Right atrium auricular region (tissue), 2 donors: Measurements from ENCODE around the gene PLXNB3. TPM values are rescaled to one million over a fixed set of nuclear protein-coding genes. Genes with fewer than 3 reads are reported as not detected.

Experiments
- DNase-seq: peaks from one replicate; pipeline ENCODE4 v3.0.0-alpha.2; 2019; ENCODE audit warnings: low spot score
- H3K27ac ChIP-seq, 2 donors: fragments of 200-600 bp; sonication (generic); 1 replicate in 1 of 2; 2 replicates in 1 of 2; pipeline ENCODE4 v1.5.1; 2016 to 2019
- H3K27me3 ChIP-seq, 2 donors: fragments of 200-600 bp; sonication (generic); one replicate each; pipeline versions ENCODE4 v1.5.1 to v1.6.0; 2017 to 2019
- H3K36me3 ChIP-seq: fragments of 200-600 bp; sonication (generic); one replicate; pipeline ENCODE4 v1.5.1; 2016
- H3K4me1 ChIP-seq, 2 donors: fragments of 200-600 bp; sonication (generic); one replicate each; pipeline versions ENCODE4 v1.5.1 to v1.6.0; 2017 to 2019
- H3K4me3 ChIP-seq, 2 donors: fragments of 200-600 bp; sonication (generic); 1 replicate in 1 of 2; 2 replicates in 1 of 2; pipeline ENCODE4 v1.5.1; 2017 to 2019; ENCODE audit warnings: mild to moderate bottlenecking in 1 of 2, moderate library complexity in 1 of 2
- H3K9me3 ChIP-seq, 2 donors: fragments of 200-600 bp; sonication (generic); one replicate each; pipeline ENCODE4 v1.5.1; 2019
- total RNA-seq, 2 donors: library from RNA; depleted of rRNA; stranded (reverse); fragments of >200 nt; gene quantifications; one replicate each; pipeline ENCODE4 v1.1.0, GENCODE V29; 2016
- TF ChIP-seq, protein P1 (sequence below), 2 donors: fragments of 200-600 bp; sonication (generic); IDR thresholded peaks; one replicate each; pipeline ENCODE4 v1.5.1; 2019; ENCODE audit warnings: antibody characterized with exemption in 2 of 2

PLXNB3 gene
- total RNA-seq, 2 donors from 2014 or later = 5.6 to 8.2 TPM

GRCh38 chrX:153801669-153802068, 37.6 kb downstream of the PLXNB3 start:
- no peaks in the 10 kb centered on the region for H3K4me1 ChIP-seq
- no peaks in the 10 kb centered on the region for H3K27me3 ChIP-seq
- H3K36me3 ChIP-seq = peaks cover 4% of the 10 kb centered on the region
- no peak overlapping the region for H3K4me3 ChIP-seq
- H3K27ac ChIP-seq = no peak overlapping the region
- TF ChIP-seq, protein P1, sequence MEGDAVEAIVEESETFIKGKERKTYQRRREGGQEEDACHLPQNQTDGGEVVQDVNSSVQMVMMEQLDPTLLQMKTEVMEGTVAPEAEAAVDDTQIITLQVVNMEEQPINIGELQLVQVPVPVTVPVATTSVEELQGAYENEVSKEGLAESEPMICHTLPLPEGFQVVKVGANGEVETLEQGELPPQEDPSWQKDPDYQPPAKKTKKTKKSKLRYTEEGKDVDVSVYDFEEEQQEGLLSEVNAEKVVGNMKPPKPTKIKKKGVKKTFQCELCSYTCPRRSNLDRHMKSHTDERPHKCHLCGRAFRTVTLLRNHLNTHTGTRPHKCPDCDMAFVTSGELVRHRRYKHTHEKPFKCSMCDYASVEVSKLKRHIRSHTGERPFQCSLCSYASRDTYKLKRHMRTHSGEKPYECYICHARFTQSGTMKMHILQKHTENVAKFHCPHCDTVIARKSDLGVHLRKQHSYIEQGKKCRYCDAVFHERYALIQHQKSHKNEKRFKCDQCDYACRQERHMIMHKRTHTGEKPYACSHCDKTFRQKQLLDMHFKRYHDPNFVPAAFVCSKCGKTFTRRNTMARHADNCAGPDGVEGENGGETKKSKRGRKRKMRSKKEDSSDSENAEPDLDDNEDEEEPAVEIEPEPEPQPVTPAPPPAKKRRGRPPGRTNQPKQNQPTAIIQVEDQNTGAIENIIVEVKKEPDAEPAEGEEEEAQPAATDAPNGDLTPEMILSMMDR (IDR thresholded peaks at IDR 0.05) = no peak
- DNase-seq = no peak
- H3K9me3 ChIP-seq = peaks cover 0 to 4% of the 10 kb centered on the region in 2 donors

DNA sequence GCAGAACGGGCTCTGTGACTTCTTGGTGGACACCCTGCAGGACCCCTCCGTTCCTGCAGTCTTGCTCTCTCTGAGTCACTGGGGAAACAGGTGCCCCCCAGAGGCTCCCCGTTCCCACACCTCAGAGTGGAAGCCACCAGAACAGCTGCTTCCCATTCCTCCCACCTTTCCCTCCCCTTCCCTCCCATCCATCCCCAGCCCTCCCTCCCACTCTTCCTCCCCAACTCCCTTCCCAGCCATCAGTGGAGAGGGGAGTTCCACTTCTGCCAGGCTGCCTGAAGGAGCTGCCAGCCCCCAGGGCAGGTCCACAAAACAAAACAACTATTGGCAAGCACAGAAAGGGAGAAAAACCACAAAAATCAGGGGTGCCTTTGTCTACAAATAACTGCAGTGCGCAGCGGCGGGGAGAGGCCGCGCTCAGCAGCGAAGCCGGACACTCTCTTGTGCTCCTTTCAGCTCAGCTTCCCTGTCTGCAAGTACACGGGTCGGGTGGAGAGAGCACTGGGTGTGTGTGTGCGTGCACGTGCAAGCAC, 38.5 kb downstream of the PLXNB3 start:
- Histone ChIP-seq H3K36me3 (peaks cover 4% of the 10 kb centered on the region), H3K27ac (no peak overlapping the region), H3K4me3 (no peak overlapping the region), H3K4me1 (no peaks in the 10 kb centered on the region), H3K9me3 (peaks cover 0 to 4% of the 10 kb centered on the region in 2 donors), H3K27me3 (no peaks in the 10 kb centered on the region)
- TF ChIP-seq, protein P1 (IDR thresholded peaks at IDR 0.05) = no peak
- DNase-seq = no peak

DNA sequence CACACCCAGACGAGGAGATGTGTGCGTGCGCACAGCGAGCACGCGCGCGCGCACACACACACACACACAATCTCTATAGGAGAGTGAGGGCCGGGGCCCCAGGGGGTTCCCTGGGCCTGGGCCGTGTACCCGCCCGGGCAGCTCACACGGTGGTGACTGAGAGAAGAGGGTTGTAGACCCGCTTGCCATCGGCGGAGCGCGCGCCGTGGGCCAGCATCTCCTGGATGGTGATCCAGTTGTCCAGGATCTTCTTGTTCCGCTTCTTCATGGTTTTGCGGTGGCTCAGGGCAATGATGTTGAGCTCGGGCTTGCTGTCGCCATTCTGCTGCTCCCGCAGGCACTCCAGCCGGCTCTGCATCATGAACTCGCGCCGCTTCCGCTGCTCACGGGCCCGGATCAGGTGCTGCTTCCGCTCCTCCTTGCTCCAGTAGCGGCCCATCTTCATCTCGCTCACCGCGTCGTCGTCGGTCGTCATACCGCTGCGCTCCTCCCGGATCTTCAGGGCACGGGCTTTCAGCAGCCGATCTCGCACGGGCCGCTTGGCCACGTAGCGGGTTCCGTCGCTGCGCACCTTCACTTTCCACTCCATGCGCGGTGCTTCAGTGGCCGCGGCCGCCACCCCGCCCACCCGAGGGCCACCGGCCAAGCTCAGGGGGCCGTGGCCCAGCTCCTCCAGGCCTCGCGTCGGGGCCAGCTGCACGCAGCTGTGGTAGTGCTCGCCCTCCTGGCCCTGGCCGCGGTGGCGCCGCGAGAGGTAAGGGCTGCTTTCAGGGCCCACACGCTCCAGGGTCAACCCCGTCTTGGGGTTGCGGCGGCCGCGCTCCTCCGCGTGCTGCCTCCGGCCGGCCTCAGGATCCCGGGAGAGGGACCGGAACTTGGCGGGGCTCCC, 39.4 kb downstream of the PLXNB3 start:
- Histone ChIP-seq H3K36me3 (no peaks in the 10 kb centered on the region), H3K9me3 (no peaks in the 10 kb centered on the region), H3K27ac (no peak overlapping the region), H3K4me1 (no peaks in the 10 kb centered on the region), H3K27me3 (no peaks in the 10 kb centered on the region), H3K4me3 (no peak overlapping the region)
- TF ChIP-seq, protein P1 (IDR thresholded peaks at IDR 0.05) = no peak
- no peak for DNase-seq

DNA sequence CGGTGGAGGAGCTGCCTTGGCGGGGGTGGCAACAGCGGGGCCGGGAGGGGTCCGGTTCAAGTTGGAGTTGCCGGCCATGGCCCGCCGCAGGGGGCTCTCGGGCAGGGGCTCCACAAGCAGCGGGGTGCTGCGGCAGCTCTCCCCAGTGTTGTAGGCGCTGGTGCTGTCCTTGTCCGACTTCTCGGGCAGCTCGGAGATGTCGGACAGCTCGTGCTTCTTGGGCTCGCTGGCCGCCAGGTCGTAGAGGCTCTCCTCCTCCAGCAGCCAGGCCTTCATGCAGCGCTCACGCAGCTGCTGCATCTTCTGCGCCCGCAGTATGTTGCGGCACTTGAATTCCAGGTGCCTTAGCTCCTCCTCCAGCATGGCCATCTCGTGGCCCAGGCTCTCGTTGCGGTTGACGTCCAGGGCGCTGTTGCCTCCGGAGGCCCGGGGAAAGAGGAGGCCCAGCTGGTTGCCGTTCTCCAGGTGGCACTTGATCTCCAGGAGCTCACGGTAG, 40.1 kb downstream of the PLXNB3 start:
- Histone ChIP-seq H3K27me3 (no peaks in the 10 kb centered on the region), H3K36me3 (no peaks in the 10 kb centered on the region), H3K4me3 (no peak overlapping the region), H3K4me1 (no peaks in the 10 kb centered on the region), H3K9me3 (no peaks in the 10 kb centered on the region), H3K27ac (no peak overlapping the region)
- TF ChIP-seq, protein P1 (IDR thresholded peaks at IDR 0.05) = no peak
- DNase-seq = no peak

GRCh38 chrX:153804621-153805020, 40.6 kb downstream of the PLXNB3 start:
- Histone ChIP-seq H3K27me3 (no peaks in the 10 kb centered on the region), H3K4me3 (no peak overlapping the region), H3K36me3 (no peaks in the 10 kb centered on the region), H3K27ac (no peak overlapping the region), H3K4me1 (no peaks in the 10 kb centered on the region), H3K9me3 (no peaks in the 10 kb centered on the region)
- TF ChIP-seq, protein P1 (IDR thresholded peaks at IDR 0.05) = no peak
- no peak for DNase-seq
